NCI-H1436 (cell line): ENCODE measurements around the gene RHOU.

Experiments
- DNase-seq: peaks from one replicate; lab custom pipeline; 2025; lab: John Stamatoyannopoulos, UW

The RHOU gene

DNA sequence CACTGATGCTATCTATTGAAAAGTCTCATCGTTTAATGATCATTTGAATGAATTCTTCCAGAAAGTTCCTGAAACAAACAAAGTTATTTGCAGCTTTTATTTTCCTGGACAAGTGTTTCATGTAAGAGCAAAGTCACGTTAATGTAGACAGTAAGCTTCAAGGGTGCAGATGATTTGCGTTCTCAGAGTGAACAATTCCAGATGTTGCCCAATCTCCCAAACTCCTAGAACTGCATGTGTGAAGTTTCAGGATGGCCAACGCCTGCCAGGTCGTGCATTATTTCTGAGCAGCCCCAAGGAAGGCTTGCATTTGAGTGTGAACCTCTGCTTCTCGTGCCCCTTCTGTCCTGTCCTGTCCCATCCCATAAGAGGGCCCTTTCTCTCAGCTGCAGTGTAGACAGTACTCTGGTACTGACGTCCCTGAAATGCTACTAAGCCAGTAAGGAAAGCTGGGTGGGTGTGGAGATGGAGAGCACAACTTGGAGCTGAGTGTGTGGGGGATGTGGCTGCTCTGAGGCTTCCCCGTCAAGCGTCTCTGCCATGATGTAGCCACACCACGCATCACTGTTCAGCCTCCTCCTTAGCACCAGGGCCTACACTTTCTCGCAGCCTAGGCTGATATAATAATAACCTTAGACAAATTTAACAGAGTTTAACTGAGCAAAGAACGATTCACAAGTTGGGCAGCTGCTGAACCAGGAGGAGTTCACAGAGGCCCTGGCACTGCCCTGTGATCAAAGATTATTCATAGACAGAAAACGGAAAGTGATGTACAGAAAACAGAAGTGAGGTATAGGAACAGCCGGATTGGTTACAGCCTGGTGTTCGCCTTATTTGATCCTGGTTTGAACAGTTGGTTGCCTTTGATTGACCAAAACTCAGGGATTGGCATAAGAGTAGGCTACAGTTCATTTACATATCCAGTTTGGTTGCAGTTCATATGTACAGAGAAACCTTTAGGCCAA, 50.4 kb downstream of the RHOU start:
- no peak for DNase-seq

DNA sequence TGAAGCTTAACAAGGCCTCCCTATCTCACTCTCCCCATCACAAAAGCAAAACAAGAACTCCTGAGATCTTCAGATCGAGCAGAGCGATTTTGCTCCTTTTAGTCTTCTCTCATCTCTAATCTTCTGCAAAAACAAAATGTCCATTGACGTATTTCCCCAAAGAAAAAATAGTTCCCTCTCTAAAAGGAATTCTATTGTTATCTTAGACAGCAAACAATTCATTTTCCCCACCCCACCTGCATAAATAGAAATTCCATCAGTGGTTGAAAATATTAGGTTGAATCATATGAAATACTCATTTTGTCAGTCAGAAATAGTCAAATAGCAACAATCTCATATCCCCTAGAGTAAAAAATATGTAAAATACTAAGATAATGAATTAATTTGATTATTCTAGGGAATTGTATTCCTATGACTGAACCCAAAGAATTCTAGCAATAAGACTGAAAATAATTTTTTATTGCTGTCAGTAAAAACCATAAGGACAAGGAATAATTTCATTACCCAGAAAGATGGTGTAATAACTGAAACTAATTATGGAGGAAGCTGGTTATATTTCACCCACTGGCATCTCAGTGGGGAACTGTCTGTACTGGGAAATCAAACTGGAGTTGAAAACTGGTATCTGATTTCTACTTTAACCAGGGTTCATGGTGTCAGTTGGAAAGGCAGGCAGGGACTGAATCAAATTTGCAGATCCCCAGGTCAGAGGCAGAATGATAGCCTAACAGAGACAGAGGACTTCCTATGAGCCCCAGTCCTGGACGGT, 51.3 kb downstream of the RHOU start:
- no peak for DNase-seq

DNA sequence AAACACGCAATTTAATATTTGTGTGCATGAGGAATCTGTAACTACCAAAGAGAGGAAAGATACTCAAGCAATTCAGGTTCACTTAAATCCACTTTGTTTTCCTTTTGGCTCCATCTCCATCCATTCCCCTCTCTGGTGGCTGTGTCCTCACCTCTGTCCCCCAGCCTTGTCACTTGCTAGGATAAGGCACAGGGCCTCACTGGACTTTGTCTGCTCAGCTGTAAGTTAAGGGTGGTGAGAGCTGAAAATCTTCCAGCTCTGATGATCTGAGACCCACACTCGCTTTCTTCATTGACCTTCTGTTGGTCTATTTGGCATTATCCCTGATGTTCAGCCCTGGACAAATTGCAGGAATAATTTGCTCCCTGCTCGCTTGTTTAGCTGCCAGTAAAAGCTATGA, 56.5 kb downstream of the RHOU start:
- DNase-seq = no peak

DNA sequence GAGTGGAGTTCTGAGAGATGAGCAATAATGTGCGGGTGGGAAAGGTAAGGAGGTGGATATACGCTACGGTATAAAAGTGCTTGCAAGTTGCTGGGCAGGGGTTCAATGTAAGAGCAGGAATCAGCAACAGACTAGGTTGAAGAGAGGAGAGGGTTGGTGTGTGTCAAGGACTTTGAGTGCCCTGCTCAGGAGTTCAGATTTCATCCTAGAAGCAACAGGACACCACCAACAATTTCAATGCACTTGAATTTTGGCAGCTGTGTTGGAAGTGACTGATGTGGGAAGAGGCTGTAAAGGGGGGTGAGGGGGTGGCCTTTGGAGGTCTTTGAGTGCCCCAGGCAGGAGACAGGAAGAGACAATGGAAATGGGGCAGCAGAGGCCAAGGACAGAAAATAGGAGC, 57.3 kb downstream of the RHOU start:
- no peak for DNase-seq

DNA sequence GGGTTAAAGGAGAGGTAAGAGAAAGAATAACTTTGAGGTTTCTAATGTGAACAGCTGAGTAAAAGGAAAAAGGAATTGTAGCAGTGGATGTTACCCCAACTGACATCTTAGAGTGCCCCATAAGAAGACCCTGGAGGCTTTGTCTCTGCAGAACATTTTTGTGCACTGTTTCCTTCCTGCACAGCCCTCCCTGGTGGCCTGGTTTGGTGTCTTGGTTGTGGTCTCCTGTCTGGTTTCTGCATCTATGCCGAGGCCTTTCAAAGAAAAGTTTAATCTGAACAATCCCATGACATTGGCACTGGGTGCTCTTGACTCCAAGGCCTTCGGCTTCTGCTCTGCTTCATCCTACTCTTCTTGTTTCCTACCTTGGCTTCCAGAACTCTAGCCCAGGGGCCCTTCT, 57.8 kb downstream of the RHOU start:
- no peak for DNase-seq

DNA sequence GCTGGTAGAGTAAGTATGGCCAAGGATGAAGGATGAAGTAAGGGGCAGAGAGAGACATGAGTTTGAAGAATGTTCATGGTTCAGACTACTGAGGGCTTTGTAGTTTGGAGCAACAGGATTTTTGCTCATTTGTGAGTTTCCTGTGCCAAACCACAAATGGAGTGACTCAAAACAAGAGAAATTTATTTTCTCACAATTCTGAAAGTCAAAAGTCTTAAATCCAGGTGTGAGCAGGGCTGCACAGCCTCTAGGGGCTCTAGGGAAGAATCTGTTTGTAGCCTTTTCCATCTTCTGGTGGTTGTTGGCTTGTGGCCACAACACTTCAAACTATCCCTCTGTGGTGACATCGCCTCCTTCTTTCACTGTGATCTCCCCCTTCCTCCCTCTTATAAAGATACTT, 58.9 kb downstream of the RHOU start:
- no peak for DNase-seq

DNA sequence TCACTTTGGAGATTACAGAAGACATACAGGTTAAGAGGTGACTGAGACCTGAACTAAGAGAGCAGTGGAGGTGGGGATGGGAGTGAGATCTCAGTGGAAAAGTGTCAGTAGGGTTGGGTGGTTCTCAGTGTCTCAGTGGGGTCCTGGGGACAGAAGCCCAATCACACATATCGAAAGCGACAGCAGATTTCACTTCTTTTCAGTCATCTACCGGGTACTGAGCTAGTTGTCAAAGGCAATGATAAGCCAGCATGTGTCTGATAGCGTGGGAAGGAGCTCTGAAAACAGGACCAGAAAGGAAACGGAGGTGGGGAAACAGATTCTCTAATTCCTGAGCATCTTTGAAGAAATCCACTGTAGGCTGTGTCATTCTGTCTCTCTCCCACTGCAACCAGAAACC, 59.5 kb downstream of the RHOU start:
- no peak for DNase-seq

DNA sequence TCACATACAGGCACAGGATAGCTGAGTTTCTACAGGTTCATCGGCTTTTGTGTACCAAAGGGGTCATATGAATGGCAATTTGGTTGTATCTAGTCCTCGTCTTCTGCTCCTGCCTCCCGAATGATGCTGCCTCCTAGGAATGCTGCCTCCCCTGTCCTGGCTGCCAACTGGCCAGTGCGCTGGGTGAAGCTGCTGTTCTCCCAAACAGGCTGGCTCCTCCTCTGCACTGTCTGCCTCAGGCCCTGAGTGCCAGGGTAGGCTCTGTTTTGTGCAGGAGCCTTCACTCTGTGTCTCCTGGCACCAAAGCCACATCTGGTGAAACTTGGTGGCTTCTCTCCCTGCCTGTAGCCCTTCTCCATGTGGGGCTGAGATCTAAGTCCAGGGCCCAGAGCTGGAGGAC, 60.3 kb downstream of the RHOU start:
- DNase-seq = no peak
